Testis (tissue), 2 donors: ENCODE measurements around the gene FAAH.

ENCODE experiments used
- CTCF ChIP-seq, 3 experiments: fragments of 450-650 bp in 2 of 3; fragments of 200-600 bp in 1 of 3; sonication (generic) in 1 of 3; IDR thresholded peaks; one replicate each; pipeline ENCODE4 v1.5.1; 2016 to 2019; ENCODE audit warnings: antibody characterized with exemption in 3 of 3, mild to moderate bottlenecking in 2 of 3, moderate library complexity in 1 of 3
- POLR2A ChIP-seq: fragments of 450-650 bp; IDR thresholded peaks from one replicate; pipeline ENCODE4 v1.6.1; 2017; ENCODE audit warnings: antibody characterized with exemption, mild to moderate bottlenecking, moderate library complexity

GRCh38 chr1:46448109-46448911, 54.2 kb downstream of the FAAH start:
- no peak for TF ChIP-seq POLR2A
- no peak for TF ChIP-seq CTCF (IDR thresholded peaks at IDR 0.05)
